Activated naive CD4-positive, alpha-beta T cell treated with anti-CD3 and anti-CD28 coated beads, Interleukin-2, amount 10 ng/mL, durations not matched to agents 7 days and 5 days (primary cell): Measurements from ENCODE around the gene CTXND1.

Experiments
- CTCF ChIA-PET: fragments of 350-600 bp; sonication (Branson Sonifier 250); formaldehyde crosslinking; loops from one replicate; lab custom pipeline; 2021; ENCODE audit warnings: antibody characterized with exemption; lab: Charles Lee
- DNase-seq: peaks from one replicate; pipeline ENCODE4 v3.0.0-alpha.2; 2020
- H3K27ac Mint-ChIP-seq: one replicate; pipeline ENCODE4 v1.8.0; 2021; ENCODE audit warnings: mild to moderate bottlenecking, moderate library complexity, mixed read lengths
- H3K27me3 Mint-ChIP-seq: one replicate; pipeline ENCODE4 v1.8.0; 2021; ENCODE audit warnings: mild to moderate bottlenecking, mixed read lengths
- H3K36me3 Mint-ChIP-seq: one replicate; pipeline ENCODE4 v1.8.0; 2021; ENCODE audit warnings: mixed read lengths
- H3K4me1 Mint-ChIP-seq: one replicate; pipeline ENCODE4 v1.8.0; 2021; ENCODE audit warnings: mixed read lengths
- H3K4me3 Mint-ChIP-seq: one replicate; pipeline ENCODE4 v1.8.0; 2021; ENCODE audit warnings: mild to moderate bottlenecking, moderate library complexity, mixed read lengths
- H3K9me3 Mint-ChIP-seq: one replicate; pipeline ENCODE4 v1.8.0; 2021; ENCODE audit warnings: mixed read lengths

Gene CTXND1

DNA sequence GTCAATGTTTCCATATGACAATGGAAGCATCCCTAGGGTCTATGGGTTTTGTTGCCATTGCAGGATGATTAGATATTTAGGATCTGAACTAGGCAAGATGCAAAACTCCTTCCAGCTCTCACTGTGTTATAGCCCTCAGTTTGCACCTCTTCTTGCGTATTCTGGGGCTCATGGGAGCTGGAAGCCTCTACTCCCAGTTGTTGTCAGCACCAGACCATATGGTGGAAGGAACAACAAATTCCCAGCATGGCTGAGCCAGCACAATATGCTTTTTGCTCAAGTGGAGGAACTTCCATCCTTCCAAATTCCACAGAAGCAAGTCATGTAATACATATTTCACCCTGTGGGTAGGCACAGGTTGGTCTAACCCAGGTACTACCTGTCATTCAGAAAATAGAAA is 18.5 kb upstream of the CTXND1 start:
- CTCF ChIA-PET = no interaction called here
- Mint-ChIP-seq H3K36me3 (no peaks in the 10 kb centered on the region), H3K4me1 (no peaks in the 10 kb centered on the region), H3K4me3 (no peak overlapping the region), H3K27ac (no peak overlapping the region), H3K9me3 (no peaks in the 10 kb centered on the region), H3K27me3 (peaks cover 14% of the 10 kb centered on the region)
- no peak for DNase-seq

GRCh38 chr15:80268101-80268500 is 16.1 kb upstream of the CTXND1 start:
- H3K9me3 Mint-ChIP-seq = no peaks in the 10 kb centered on the region
- peaks cover 12% of the 10 kb centered on the region for H3K27me3 Mint-ChIP-seq
- CTCF ChIA-PET = no interaction called here
- DNase-seq = no peak
- H3K4me1 Mint-ChIP-seq = no peaks in the 10 kb centered on the region
- H3K4me3 Mint-ChIP-seq = no peak overlapping the region
- H3K36me3 Mint-ChIP-seq = no peaks in the 10 kb centered on the region
- H3K27ac Mint-ChIP-seq = no peak overlapping the region

- no peaks in the 10 kb centered on the region for H3K36me3 Mint-ChIP-seq
- no peak overlapping the region for H3K4me3 Mint-ChIP-seq
- DNase-seq = no peak
- H3K9me3 Mint-ChIP-seq = no peaks in the 10 kb centered on the region
- peaks cover 9% of the 10 kb centered on the region for H3K27me3 Mint-ChIP-seq
- CTCF ChIA-PET = no interaction called here
- H3K4me1 Mint-ChIP-seq = no peaks in the 10 kb centered on the region
- no peak overlapping the region for H3K27ac Mint-ChIP-seq
Observed at GRCh38 chr15:80267658-80268057, 15.6 kb upstream of the CTXND1 start.

DNA sequence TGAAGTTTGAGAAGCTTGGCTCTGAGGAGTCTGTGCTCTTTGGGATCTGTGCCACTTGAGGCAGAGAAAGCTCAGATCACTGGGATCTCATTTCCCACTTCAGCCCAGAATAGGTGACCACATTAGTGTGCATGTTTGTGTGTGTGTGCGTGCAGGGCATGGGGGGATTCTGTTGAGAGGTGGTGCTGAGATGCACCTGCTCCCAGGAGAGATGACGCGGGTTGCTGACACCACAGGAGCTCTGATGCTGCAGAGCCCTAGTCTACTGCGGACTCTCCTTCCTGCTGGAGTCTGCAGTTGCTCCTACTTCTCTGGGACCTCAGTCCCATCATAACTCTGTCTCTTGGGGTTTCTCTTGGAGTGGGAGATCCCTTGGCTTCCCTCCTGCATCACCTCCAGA is 14.7 kb upstream of the CTXND1 start:
- Mint-ChIP-seq H3K4me1 (no peaks in the 10 kb centered on the region), H3K36me3 (no peaks in the 10 kb centered on the region), H3K4me3 (no peak overlapping the region), H3K27me3 (peaks cover 13% of the 10 kb centered on the region), H3K9me3 (no peaks in the 10 kb centered on the region), H3K27ac (no peak overlapping the region)
- DNase-seq = no peak
- CTCF ChIA-PET = no interaction called here

- Mint-ChIP-seq H3K36me3 (no peaks in the 10 kb centered on the region), H3K9me3 (no peaks in the 10 kb centered on the region), H3K27ac (no peak overlapping the region), H3K4me3 (no peak overlapping the region), H3K4me1 (no peaks in the 10 kb centered on the region), H3K27me3 (peaks cover 13% of the 10 kb centered on the region)
- DNase-seq = no peak
- CTCF ChIA-PET = no interaction called here
Observed at GRCh38 chr15:80266113-80266512, 14.1 kb upstream of the CTXND1 start.

DNA sequence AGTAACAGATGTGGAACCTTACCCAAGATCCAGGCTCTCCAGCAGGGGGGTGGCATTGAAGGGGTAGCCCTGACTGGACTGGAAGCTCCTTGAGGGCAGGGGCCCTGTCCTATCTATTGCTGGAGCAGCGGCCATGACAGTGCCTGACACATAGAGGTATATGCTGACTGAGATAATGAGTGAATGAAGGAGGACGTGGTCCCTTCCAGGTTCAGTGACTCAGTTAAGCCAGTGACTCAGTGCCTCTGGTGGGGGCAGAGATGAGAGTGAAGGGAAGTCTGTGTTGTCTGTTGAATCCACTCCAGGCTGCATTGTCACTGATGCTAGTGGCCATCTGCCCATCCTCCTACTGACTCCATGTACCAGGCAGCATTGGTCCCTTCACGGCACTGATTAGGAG is 13.0 kb upstream of the CTXND1 start:
- Mint-ChIP-seq H3K4me1 (no peaks in the 10 kb centered on the region), H3K27me3 (peaks cover 22% of the 10 kb centered on the region), H3K9me3 (no peaks in the 10 kb centered on the region), H3K4me3 (no peak overlapping the region), H3K27ac (no peak overlapping the region), H3K36me3 (no peaks in the 10 kb centered on the region)
- CTCF ChIA-PET = no interaction called here
- no peak for DNase-seq

GRCh38 chr15:80264031-80264430 is 12.0 kb upstream of the CTXND1 start:
- CTCF ChIA-PET = no interaction called here
- no peaks in the 10 kb centered on the region for H3K4me1 Mint-ChIP-seq
- peaks cover 29% of the 10 kb centered on the region for H3K27me3 Mint-ChIP-seq
- H3K9me3 Mint-ChIP-seq = no peaks in the 10 kb centered on the region
- no peak for DNase-seq
- H3K27ac Mint-ChIP-seq = no peak overlapping the region
- no peaks in the 10 kb centered on the region for H3K36me3 Mint-ChIP-seq
- H3K4me3 Mint-ChIP-seq = no peak overlapping the region

- Mint-ChIP-seq H3K4me3 (no peak overlapping the region), H3K36me3 (no peaks in the 10 kb centered on the region), H3K27ac (no peak overlapping the region), H3K27me3 (peaks cover 34% of the 10 kb centered on the region), H3K9me3 (no peaks in the 10 kb centered on the region), H3K4me1 (no peaks in the 10 kb centered on the region)
- DNase-seq = no peak
- CTCF ChIA-PET = no interaction called here
Observed at GRCh38 chr15:80260551-80260950, 8.5 kb upstream of the CTXND1 start.

- Mint-ChIP-seq H3K9me3 (no peaks in the 10 kb centered on the region), H3K36me3 (no peaks in the 10 kb centered on the region), H3K27ac (no peak overlapping the region), H3K4me1 (no peaks in the 10 kb centered on the region), H3K27me3 (peaks cover 37% of the 10 kb centered on the region), H3K4me3 (no peak overlapping the region)
- no peak for DNase-seq
- CTCF ChIA-PET = no interaction called here
Observed at GRCh38 chr15:80259942-80260510, 8.0 kb upstream of the CTXND1 start.

- Mint-ChIP-seq H3K9me3 (no peaks in the 10 kb centered on the region), H3K4me3 (no peak overlapping the region), H3K27ac (no peak overlapping the region), H3K4me1 (peaks cover 6% of the 10 kb centered on the region), H3K27me3 (peaks cover 54% of the 10 kb centered on the region), H3K36me3 (no peaks in the 10 kb centered on the region)
- no peak for DNase-seq
- CTCF ChIA-PET = no interaction called here
Observed at GRCh38 chr15:80251428-80252120, 439 bp downstream of the CTXND1 start.

- no peak overlapping the region for H3K4me3 Mint-ChIP-seq
- no peak overlapping the region for H3K27ac Mint-ChIP-seq
- H3K9me3 Mint-ChIP-seq = no peaks in the 10 kb centered on the region
- peaks cover 59% of the 10 kb centered on the region for H3K27me3 Mint-ChIP-seq
- no peak for DNase-seq
- peaks cover 6% of the 10 kb centered on the region for H3K4me1 Mint-ChIP-seq
- CTCF ChIA-PET = no interaction called here
- H3K36me3 Mint-ChIP-seq = no peaks in the 10 kb centered on the region
Observed at GRCh38 chr15:80250614-80251427, 1.2 kb downstream of the CTXND1 start.

GRCh38 chr15:80249973-80250372 is 2.0 kb downstream of the CTXND1 start:
- Mint-ChIP-seq H3K27ac (no peak overlapping the region), H3K36me3 (no peaks in the 10 kb centered on the region), H3K27me3 (peaks cover 64% of the 10 kb centered on the region), H3K9me3 (no peaks in the 10 kb centered on the region), H3K4me3 (no peak overlapping the region), H3K4me1 (peaks cover 6% of the 10 kb centered on the region)
- CTCF ChIA-PET = no interaction called here
- DNase-seq = no peak

- Mint-ChIP-seq H3K36me3 (no peaks in the 10 kb centered on the region), H3K27me3 (peaks cover 69% of the 10 kb centered on the region), H3K27ac (no peak overlapping the region), H3K4me3 (no peak overlapping the region), H3K4me1 (peaks cover 5% of the 10 kb centered on the region), H3K9me3 (no peaks in the 10 kb centered on the region)
- CTCF ChIA-PET = no interaction called here
- no peak for DNase-seq
Observed at GRCh38 chr15:80247320-80247719, 4.7 kb downstream of the CTXND1 start.

GRCh38 chr15:80246425-80246894 is 5.6 kb downstream of the CTXND1 start:
- Mint-ChIP-seq H3K4me3 (no peak overlapping the region), H3K4me1 (peaks cover 8% of the 10 kb centered on the region), H3K9me3 (no peaks in the 10 kb centered on the region), H3K27ac (no peak overlapping the region), H3K36me3 (no peaks in the 10 kb centered on the region), H3K27me3 (peaks cover 73% of the 10 kb centered on the region)
- CTCF ChIA-PET = no interaction called here
- DNase-seq = no peak

DNA sequence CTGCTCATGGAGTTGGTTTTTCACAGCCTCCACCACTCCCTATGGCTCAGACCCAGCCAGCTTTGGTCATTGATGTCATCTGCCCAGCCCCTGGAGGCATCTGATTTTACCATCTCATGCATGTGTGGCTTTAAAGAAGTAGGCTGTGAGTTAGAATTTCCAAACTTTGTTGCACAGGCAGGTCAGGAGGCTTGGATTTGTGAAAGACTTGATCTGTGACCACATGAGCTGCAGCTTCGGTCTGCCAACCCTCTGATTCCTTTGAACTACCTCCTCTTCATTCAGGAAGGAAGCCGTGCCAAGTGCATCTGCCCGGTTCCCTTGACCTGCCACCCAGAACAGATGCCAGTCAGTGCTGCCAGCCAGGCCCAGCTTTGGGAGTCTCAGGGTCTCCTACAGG is 9.2 kb downstream of the CTXND1 start:
- Mint-ChIP-seq H3K36me3 (no peaks in the 10 kb centered on the region), H3K27ac (no peak overlapping the region), H3K4me3 (no peak overlapping the region), H3K4me1 (peaks cover 5% of the 10 kb centered on the region), H3K9me3 (no peaks in the 10 kb centered on the region), H3K27me3 (peaks cover 61% of the 10 kb centered on the region)
- DNase-seq = no peak
- CTCF ChIA-PET = interaction anchor here (0.7 kb wide), 1 partner anchor 66 kb away, joined by 3 read pairs; no protein-coding TSS in a partner anchor
